Measurements from ENCODE around the gene GK. TPM values are rescaled to one million over a fixed set of nuclear protein-coding genes. Genes with fewer than 3 reads are reported as not detected.
"Not testable (repeated sequence)": the region's sequence is repeated elsewhere in the genome, so short reads cannot be mapped to it uniquely, and the experiment has no call there.

The GK gene
- total and polyA plus RNA-seq, 10 donors, result 3.5 to 55.4 (median 18.1) TPM

- peaks cover 3 to 28% (median 10%) of the 10 kb centered on the region in 8 donors for H3K9me3 ChIP-seq
- TF ChIP-seq POLR2AphosphoS5 (IDR thresholded peaks at IDR 0.05) (no peak), POLR2A (IDR thresholded peaks at IDR 0.05) (no peak), CTCF (IDR thresholded peaks at IDR 0.05 in 8 of 11, conservative IDR thresholded peaks at IDR 0.05 in 3 of 11) (no peak)
- H3K4me1 ChIP-seq, result no peaks in the 10 kb centered on the region
- no peaks in the 10 kb centered on the region for H3K27me3 ChIP-seq (replicated peaks in 1 of 7)
- no peak overlapping the region for H3K27ac ChIP-seq
- H3K36me3 ChIP-seq, result no peaks in the 10 kb centered on the region
- no peak overlapping the region for H3K4me3 ChIP-seq
- intact Hi-C loops (cut with DNase I; ENCODE audit: low total_unique reads), result no loop called here
- WGBS, 5 donors, result 29 to 68% (median 53%) methylated on average over 2 of the region's 2 CpGs
- no peak for DNase-seq
These were observed 32.1 kb upstream of the GK start for GRCh38 chrX:30620980-30621618.

GRCh38 chrX:30622361-30622760, 30.9 kb upstream of the GK start:
- H3K27me3 ChIP-seq (replicated peaks in 1 of 7), result no peaks in the 10 kb centered on the region
- DNase-seq, result no peak
- peaks cover 3 to 18% (median 10%) of the 10 kb centered on the region in 8 donors for H3K9me3 ChIP-seq
- no peaks in the 10 kb centered on the region for H3K36me3 ChIP-seq
- H3K4me1 ChIP-seq, result no peaks in the 10 kb centered on the region
- TF ChIP-seq CTCF (IDR thresholded peaks at IDR 0.05 in 8 of 11, conservative IDR thresholded peaks at IDR 0.05 in 3 of 11) (no peak), POLR2AphosphoS5 (IDR thresholded peaks at IDR 0.05) (no peak), POLR2A (IDR thresholded peaks at IDR 0.05) (no peak)
- intact Hi-C loops (cut with DNase I; ENCODE audit: low total_unique reads), result no loop called here
- 83 to 92% (median 88%) methylated on average over 2 of the region's 2 CpGs for WGBS, 5 donors
- H3K27ac ChIP-seq, result no peak overlapping the region
- H3K4me3 ChIP-seq, result no peak overlapping the region

- Histone ChIP-seq H3K4me1 (no peaks in the 10 kb centered on the region), H3K4me3 (no peak overlapping the region), H3K27me3 (replicated peaks in 1 of 7) (no peaks in the 10 kb centered on the region), H3K36me3 (no peaks in the 10 kb centered on the region), H3K9me3 (peaks cover 3 to 14% (median 10%) of the 10 kb centered on the region in 8 donors), H3K27ac (no peak overlapping the region)
- intact Hi-C loops (cut with DNase I; ENCODE audit: low total_unique reads), result no loop called here
- WGBS, 5 donors, result 68 to 95% (median 93%) methylated on average over 2 of the region's 2 CpGs
- no peak for DNase-seq
- TF ChIP-seq CTCF (IDR thresholded peaks at IDR 0.05 in 8 of 11, conservative IDR thresholded peaks at IDR 0.05 in 3 of 11), result no peak
- no peak for TF ChIP-seq POLR2AphosphoS5 (IDR thresholded peaks at IDR 0.05)
- no peak for TF ChIP-seq POLR2A (IDR thresholded peaks at IDR 0.05)
These were observed 26.8 kb upstream of the GK start for GRCh38 chrX:30626402-30626801.

- Histone ChIP-seq H3K4me1 (no peaks in the 10 kb centered on the region), H3K4me3 (no peak overlapping the region), H3K27ac (peak overlapping the region in 1 of 8 donors; percentile 41), H3K36me3 (no peaks in the 10 kb centered on the region), H3K9me3 (peaks cover 0 to 1% (median 0%) of the 10 kb centered on the region in 8 donors), H3K27me3 (replicated peaks in 1 of 7) (no peaks in the 10 kb centered on the region)
- no peak for DNase-seq
- intact Hi-C loops (cut with DNase I; ENCODE audit: low total_unique reads), result no loop called here
- 53 to 85% (median 61%) methylated on average over 8 of the region's 8 CpGs for WGBS, 5 donors
- TF ChIP-seq CTCF (IDR thresholded peaks at IDR 0.05 in 8 of 11, conservative IDR thresholded peaks at IDR 0.05 in 3 of 11) (no peak), POLR2AphosphoS5 (IDR thresholded peaks at IDR 0.05) (no peak), POLR2A (IDR thresholded peaks at IDR 0.05) (no peak)
These were observed 25.2 kb upstream of the GK start for GRCh38 chrX:30627818-30628652.

GRCh38 chrX:30634070-30634469, 19.2 kb upstream of the GK start:
- H3K4me1 ChIP-seq; intact Hi-C loops (cut with DNase I; ENCODE audit: low total_unique reads); DNase-seq; H3K27ac ChIP-seq; H3K4me3 ChIP-seq; H3K36me3 ChIP-seq; H3K27me3 ChIP-seq (replicated peaks in 1 of 7); H3K9me3 ChIP-seq: not testable (repeated sequence)
- WGBS, 5 donors, result 83 to 97% (median 91%) methylated on average over 6 of the region's 6 CpGs

Measured in spleen (tissue), 11 donors.